SJSA1 (cell line): ENCODE measurements around the gene ZNF423. TPM values are rescaled to one million over a fixed set of nuclear protein-coding genes. Genes with fewer than 3 reads are reported as not detected.
A peak's percentile ranks its signal among the peaks of the same experiment; 100 is the strongest.

Experiments
- DNase-seq, 2 experiments: peaks; one replicate each; pipeline ENCODE4 v3.0.0-alpha.2; 2015 to 2020; ENCODE audit warnings: low spot score in 2 of 2, low read depth in 1 of 2
- H3K27ac ChIP-seq: fragments of 250-450 bp; sonication (Bioruptor Pico); 2 replicates; pipeline ENCODE4 v1.5.1; 2020; ENCODE audit warnings: mild to moderate bottlenecking, moderate library complexity
- H3K27me3 ChIP-seq: fragments of 250-450 bp; sonication (Bioruptor Pico); replicated peaks from 2 replicates; pipeline ENCODE4 v1.5.1; 2020; ENCODE audit warnings: mild to moderate bottlenecking, moderate library complexity
- H3K36me3 ChIP-seq: fragments of 250-450 bp; sonication (Bioruptor Pico); 2 replicates; pipeline ENCODE4 v1.5.1; 2020; ENCODE audit warnings: mild to moderate bottlenecking
- H3K4me1 ChIP-seq: fragments of 250-450 bp; sonication (Bioruptor Pico); replicated peaks from 2 replicates; pipeline ENCODE4 v1.6.1; 2021; ENCODE audit warnings: mild to moderate bottlenecking
- H3K4me3 ChIP-seq: fragments of 250-450 bp; sonication (Bioruptor Pico); 2 replicates; pipeline ENCODE4 v1.5.1; 2020; ENCODE audit warnings: mild to moderate bottlenecking
- H3K9me3 ChIP-seq: fragments of 250-450 bp; sonication (Bioruptor Pico); replicated peaks from 2 replicates; pipeline ENCODE4 v1.5.1; 2020; ENCODE audit warnings: mild to moderate bottlenecking
- total RNA-seq: library from RNA; depleted of rRNA; stranded (reverse); fragments of >200 nt; shearing (Covaris generic); gene quantifications from 2 replicates; pipeline ENCODE4 v1.2.3, GENCODE V29; 2014

The ZNF423 gene
- total RNA-seq, 1 experiment from 2014 or later = 5.4 TPM

DNA sequence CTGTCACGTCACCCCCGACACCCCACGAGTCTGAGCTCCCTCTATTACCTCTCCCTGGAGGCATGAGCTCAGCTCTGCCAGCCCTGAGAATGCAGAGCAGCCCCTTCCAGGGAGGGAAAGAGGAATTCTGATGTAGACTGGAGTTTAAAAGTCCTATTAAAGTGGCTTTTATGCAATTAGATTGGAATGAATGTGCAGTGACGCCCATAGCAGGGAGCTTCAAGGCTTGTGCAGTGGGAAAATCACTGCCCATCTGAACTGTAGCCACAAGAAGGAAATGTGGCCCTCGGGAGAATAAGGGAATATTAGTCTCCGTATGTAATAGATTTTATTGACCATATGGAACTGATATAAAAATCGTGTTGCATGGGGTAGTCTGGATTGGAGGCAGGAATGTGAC lies 66.9 kb downstream of the ZNF423 start:
- DNase-seq = no peak
- Histone ChIP-seq H3K27ac (no peak overlapping the region), H3K9me3 (no peaks in the 10 kb centered on the region), H3K4me3 (no peak overlapping the region), H3K27me3 (no peaks in the 10 kb centered on the region), H3K4me1 (no peaks in the 10 kb centered on the region), H3K36me3 (no peaks in the 10 kb centered on the region)

DNA sequence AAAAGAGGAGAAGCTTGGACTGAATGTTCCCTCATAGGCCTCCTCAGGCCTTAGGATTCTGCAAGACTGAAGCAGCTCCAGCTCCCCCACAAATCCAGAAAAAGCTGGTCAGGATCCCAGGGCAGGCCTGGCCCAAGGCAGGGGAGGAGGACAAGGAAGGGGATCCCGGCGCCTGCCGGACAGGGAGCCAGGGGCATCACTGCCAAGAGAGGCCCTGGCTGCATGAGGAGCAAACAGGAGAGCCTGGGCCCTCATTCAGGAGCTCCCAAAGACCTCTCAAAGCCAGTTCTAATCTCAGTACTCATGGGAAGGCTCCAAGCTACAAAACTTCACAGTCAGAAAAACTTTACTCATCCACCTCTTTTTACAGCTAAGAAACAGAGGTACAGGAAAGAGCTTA lies 67.3 kb downstream of the ZNF423 start:
- DNase-seq = no peak
- no peaks in the 10 kb centered on the region for H3K9me3 ChIP-seq
- H3K36me3 ChIP-seq = no peaks in the 10 kb centered on the region
- H3K27me3 ChIP-seq = no peaks in the 10 kb centered on the region
- no peak overlapping the region for H3K4me3 ChIP-seq
- H3K4me1 ChIP-seq = no peaks in the 10 kb centered on the region
- no peak overlapping the region for H3K27ac ChIP-seq

DNA sequence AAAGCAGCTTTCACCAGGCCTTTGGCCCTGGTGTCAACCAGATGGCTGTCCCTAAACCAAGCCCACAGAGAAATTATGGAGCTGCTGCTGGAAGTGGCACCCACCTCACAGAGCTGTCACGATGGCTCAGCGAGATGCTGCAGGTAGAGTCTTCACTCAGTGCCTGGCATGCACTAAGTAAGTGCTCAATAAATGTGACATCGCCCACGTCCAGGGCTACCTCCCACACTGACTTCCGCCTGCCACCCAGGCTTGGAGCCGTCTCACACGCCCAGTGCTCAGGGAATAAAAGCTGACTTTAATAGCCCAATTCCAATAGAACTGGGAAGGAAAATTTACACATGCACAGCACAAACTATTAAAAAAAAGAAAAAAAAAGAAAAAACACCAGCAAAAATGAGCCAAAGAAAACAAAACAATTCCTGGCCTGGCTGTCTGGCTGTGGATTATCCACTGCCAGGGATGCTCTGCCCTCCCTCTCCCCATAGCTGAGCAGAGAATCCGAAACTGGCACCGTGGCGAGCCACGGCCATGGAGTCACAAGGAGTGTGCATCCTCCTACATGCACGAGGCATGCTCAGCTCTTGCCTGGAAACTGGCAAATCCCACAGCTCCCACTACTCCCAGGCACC lies 68.9 kb downstream of the ZNF423 start:
- Histone ChIP-seq H3K9me3 (no peaks in the 10 kb centered on the region), H3K36me3 (no peaks in the 10 kb centered on the region), H3K27me3 (no peaks in the 10 kb centered on the region), H3K4me1 (no peaks in the 10 kb centered on the region), H3K4me3 (no peak overlapping the region), H3K27ac (no peak overlapping the region)
- no peak for DNase-seq

GRCh38 chr16:49785970-49786369 lies 69.9 kb downstream of the ZNF423 start:
- Histone ChIP-seq H3K9me3 (no peaks in the 10 kb centered on the region), H3K36me3 (no peaks in the 10 kb centered on the region), H3K27ac (no peak overlapping the region), H3K27me3 (no peaks in the 10 kb centered on the region), H3K4me3 (no peak overlapping the region), H3K4me1 (no peaks in the 10 kb centered on the region)
- DNase-seq = no peak

DNA sequence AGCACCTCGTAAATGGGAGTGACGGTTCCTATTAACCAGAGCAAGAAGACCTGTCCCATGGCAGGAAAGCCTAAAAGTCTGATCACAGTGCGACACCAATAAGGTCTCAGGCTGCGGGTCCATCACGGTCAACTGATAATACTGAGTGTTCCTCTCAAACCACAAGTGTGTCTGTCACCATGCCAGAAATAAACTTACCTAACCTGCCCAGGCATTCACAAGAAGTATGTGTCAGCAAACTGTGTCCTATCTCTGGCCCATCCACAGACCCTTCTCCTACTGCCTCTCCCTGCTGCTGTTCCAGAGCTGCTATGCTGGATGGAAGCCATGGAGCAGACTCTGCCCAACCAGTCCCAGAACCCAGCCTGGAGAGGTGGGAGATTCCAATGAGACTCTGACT lies 73.5 kb downstream of the ZNF423 start:
- no peak for DNase-seq
- Histone ChIP-seq H3K4me3 (no peak overlapping the region), H3K9me3 (no peaks in the 10 kb centered on the region), H3K27ac (no peak overlapping the region), H3K4me1 (peaks cover 4% of the 10 kb centered on the region), H3K27me3 (no peaks in the 10 kb centered on the region), H3K36me3 (no peaks in the 10 kb centered on the region; the same call in 1 of the 2 replicates)

DNA sequence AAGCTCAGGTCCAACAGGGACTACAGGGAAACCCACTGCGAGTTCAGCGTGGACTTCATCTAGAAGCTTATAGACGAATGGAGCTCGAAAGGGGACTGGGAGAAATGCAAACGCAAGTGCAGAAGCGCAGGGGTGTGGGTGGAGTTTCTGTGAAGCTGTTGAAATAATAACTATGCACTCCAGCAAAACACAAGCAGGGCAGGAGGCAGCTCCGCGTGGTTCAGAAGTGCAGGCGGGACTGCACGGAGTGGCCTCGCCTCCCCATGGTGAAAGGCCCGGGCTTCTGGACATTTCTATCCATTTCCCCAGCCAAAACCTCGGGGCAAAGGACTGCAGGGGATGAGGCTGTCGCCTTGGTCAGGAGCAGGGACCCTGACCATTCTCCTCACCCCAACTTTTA lies 74.5 kb downstream of the ZNF423 start:
- Histone ChIP-seq H3K4me3 (no peak overlapping the region), H3K27ac (no peak overlapping the region), H3K4me1 (peaks cover 14% of the 10 kb centered on the region), H3K36me3 (peaks cover 7% of the 10 kb centered on the region), H3K27me3 (no peaks in the 10 kb centered on the region), H3K9me3 (no peaks in the 10 kb centered on the region)
- DNase-seq = no peak

- H3K27ac ChIP-seq = no peak overlapping the region
- no peak for DNase-seq
- H3K4me3 ChIP-seq = no peak overlapping the region
- peaks cover 23% of the 10 kb centered on the region for H3K4me1 ChIP-seq
- H3K27me3 ChIP-seq = no peaks in the 10 kb centered on the region
- H3K9me3 ChIP-seq = no peaks in the 10 kb centered on the region
- H3K36me3 ChIP-seq = peaks cover 7% of the 10 kb centered on the region
Observed at GRCh38 chr16:49780433-49780832, 75.5 kb downstream of the ZNF423 start.

GRCh38 chr16:49779979-49780378 lies 75.9 kb downstream of the ZNF423 start:
- H3K9me3 ChIP-seq = no peaks in the 10 kb centered on the region
- no peak for DNase-seq
- peaks cover 28% of the 10 kb centered on the region for H3K4me1 ChIP-seq
- H3K27me3 ChIP-seq = no peaks in the 10 kb centered on the region
- H3K27ac ChIP-seq = no peak overlapping the region
- H3K36me3 ChIP-seq = peaks cover 7% of the 10 kb centered on the region
- H3K4me3 ChIP-seq = no peak overlapping the region

- no peak overlapping the region for H3K27ac ChIP-seq
- H3K9me3 ChIP-seq = no peaks in the 10 kb centered on the region
- no peak overlapping the region for H3K4me3 ChIP-seq
- peaks cover 42% of the 10 kb centered on the region for H3K4me1 ChIP-seq
- peaks cover 7% of the 10 kb centered on the region for H3K36me3 ChIP-seq
- DNase-seq = no peak
- no peaks in the 10 kb centered on the region for H3K27me3 ChIP-seq
Observed at GRCh38 chr16:49778202-49778930, 77.5 kb downstream of the ZNF423 start.

DNA sequence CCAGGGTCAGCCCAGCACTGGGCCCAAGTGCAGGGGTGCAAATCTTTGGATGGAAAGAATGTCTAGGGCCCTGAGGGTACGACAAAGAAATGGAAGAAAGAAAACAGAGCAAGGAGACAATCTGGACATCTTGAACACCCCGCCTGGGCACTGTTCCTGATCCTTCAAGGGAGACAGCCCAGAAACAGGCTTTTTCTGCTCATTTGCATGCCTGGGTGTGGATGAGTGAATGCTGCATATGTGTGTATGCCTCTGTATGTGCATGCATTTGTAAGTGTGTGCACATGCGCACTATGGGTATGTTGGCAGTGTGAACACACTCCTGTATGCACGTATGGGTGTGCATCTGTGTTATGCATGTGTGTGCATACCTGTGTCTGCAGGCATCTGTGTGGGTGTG lies 79.2 kb downstream of the ZNF423 start:
- Histone ChIP-seq H3K27ac (peak overlapping the region; percentile 68), H3K27me3 (no peaks in the 10 kb centered on the region), H3K36me3 (peaks cover 7% of the 10 kb centered on the region), H3K4me3 (no peak overlapping the region), H3K9me3 (no peaks in the 10 kb centered on the region), H3K4me1 (peaks cover 42% of the 10 kb centered on the region)
- DNase-seq = no peak

DNA sequence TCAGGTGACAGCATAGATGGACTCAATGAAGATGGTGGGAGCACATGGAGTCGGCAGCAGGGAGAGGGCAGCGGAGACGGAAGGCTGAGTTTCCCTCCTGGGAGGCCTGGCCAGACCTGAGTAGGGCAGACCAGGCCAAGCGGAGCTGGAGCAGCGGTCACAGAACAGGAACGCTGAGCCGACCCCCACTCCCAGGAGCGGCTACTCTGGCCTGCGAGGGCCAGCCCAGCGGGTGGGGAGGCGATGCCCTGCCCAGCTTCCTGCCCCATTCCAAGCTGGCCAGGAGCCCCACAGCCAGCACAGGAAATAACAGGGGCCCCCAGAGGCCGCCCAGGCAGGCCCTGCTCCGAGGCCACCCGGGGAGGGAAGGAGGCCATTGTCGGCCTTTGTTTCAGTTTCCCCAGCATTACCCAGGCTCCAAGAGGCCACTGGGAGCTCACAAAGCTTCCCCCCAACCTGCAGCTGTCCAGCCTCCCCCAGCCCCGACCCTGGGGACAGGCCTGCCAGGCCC lies 79.8 kb downstream of the ZNF423 start:
- peak; percentile 92 to 93 for DNase-seq
- H3K27me3 ChIP-seq = no peaks in the 10 kb centered on the region
- H3K36me3 ChIP-seq = peaks cover 7% of the 10 kb centered on the region
- H3K9me3 ChIP-seq = no peaks in the 10 kb centered on the region
- H3K4me1 ChIP-seq = peaks cover 42% of the 10 kb centered on the region
- H3K27ac ChIP-seq = peak overlapping the region; percentile 68
- H3K4me3 ChIP-seq = no peak overlapping the region

DNA sequence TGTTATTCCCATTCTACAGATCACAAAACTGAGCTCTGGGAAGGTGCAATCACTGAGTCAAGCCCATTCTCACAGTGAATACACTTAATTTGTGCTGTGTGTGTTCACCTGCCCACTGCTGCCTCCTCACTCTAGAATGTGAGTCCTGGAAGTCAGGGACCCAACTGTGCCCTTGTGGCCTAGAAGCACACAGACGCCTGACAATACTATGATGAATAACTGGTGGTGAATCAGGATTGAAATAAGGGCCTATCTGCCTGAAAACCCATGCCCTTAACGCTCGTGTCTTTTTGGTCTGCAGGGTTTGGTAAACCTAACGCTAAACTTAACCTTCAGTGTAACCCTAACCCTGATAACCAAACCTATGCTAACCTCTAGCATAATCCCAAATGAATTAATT lies 80.3 kb downstream of the ZNF423 start:
- Histone ChIP-seq H3K27me3 (no peaks in the 10 kb centered on the region), H3K4me3 (no peak overlapping the region), H3K4me1 (peaks cover 42% of the 10 kb centered on the region)

DNA sequence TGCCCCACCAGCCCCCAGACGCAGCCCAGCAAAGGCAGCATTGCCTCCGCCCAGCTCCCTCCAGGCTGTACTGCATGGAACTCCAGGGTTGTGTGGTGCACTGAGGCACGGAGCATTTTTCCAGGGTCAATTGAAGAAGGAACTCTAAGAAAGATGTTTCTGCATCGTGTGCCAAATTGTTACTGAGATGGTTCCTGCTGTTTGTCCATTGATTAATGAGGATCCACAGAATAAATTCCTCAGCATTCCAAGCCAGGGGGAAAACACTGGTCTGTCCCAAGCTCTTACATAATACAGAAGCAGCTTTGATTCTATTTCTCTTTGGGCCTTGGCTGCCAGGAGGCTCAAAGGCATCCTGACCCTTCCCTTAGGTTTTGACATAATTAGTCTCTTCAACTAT lies 80.9 kb downstream of the ZNF423 start:
- H3K4me1 ChIP-seq = peaks cover 42% of the 10 kb centered on the region
- DNase-seq = no peak

More for the DNA sequence above, 80.3 kb downstream of the ZNF423 start:
- no peak for DNase-seq
- Histone ChIP-seq H3K27ac (peak overlapping the region; percentile 68), H3K9me3 (no peaks in the 10 kb centered on the region), H3K36me3 (peaks cover 7% of the 10 kb centered on the region)

More for the DNA sequence above, 80.9 kb downstream of the ZNF423 start:
- no peaks in the 10 kb centered on the region for H3K27me3 ChIP-seq
- H3K9me3 ChIP-seq = no peaks in the 10 kb centered on the region
- H3K4me3 ChIP-seq = no peak overlapping the region
- H3K27ac ChIP-seq = no peak overlapping the region
- peaks cover 7% of the 10 kb centered on the region for H3K36me3 ChIP-seq
